GM18526 (cell line): ENCODE data around the gene DGAT2L6.

Source experiments
- POLR2A ChIP-seq: IDR thresholded peaks from 3 replicates; pipeline ENCODE4 v1.6.1; 2011; ENCODE audit not compliant: insufficient read length; ENCODE audit errors: extremely low read depth

DGAT2L6 gene

DNA sequence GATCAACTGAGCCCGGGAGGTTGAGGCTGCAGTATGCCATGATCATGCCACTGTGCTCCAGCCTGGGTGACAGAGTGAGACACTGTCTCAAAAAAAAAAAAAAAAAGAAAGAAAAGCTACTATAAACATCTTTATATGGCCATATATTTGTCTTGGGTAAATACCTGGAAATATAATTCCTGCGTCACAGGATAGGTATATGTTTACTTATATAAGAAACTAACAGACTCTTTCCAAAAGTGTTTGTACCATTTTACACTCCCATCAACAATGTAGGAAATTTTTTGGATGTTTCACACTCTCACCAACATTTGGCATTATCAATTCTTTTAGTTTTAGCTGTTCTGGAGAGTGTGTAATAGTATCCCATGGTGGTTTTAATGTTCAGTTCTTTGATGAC, 70.0 kb downstream of the DGAT2L6 start:
- no peak for TF ChIP-seq POLR2A

DNA sequence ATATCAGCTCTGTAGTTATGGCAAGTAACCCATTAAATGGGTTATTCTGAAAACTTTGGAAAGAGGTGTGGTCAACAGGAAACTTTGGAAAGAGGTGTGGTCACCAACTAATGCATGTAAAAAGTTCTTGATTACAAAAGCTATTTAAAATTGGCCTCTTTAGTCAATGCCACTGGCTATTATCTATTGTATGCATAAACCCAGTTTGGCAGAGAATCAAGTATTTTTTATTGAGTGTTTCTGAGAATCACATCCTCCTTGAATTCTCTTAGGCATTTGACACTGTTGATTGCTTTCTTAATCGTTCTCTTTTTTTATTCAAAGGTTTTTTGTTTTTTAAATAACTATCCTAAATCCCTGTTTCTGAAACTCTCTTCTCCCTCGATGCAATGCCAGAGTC, 75.2 kb downstream of the DGAT2L6 start:
- no peak for TF ChIP-seq POLR2A

GRCh38 chrX:70253377-70254062, 76.2 kb downstream of the DGAT2L6 start:
- no peak for TF ChIP-seq POLR2A

- no peak for TF ChIP-seq POLR2A
Observed at GRCh38 chrX:70254063-70254400, 76.7 kb downstream of the DGAT2L6 start.

DNA sequence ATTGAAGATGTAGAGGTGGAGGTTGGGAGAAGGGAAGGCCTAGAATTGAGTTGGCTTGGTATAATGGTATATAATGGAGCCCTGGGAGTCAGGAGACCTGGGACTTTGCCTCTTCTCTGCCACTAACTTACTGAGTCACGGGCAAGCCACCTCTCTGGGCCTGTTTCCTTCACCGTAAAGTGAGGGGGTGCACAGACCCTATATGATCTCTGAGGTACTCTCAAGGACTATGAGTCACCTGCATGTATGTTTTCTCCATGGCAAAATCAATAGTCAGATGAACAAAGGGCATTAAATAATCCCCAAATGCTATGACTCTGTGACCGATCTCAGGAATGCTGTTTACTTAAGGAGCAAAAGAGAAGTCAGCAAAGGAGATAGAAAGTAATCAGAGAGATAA, 77.6 kb downstream of the DGAT2L6 start:
- TF ChIP-seq POLR2A: no peak
